NCI-H526 (cell line): ENCODE data around the gene TBPL2.
"Not testable (repeated sequence)": the region's sequence is repeated elsewhere in the genome, so short reads cannot be mapped to it uniquely, and the experiment has no call there.

Source experiments
- DNase-seq, 2 experiments: peaks; one replicate each; lab custom pipeline; 2025; lab: John Stamatoyannopoulos, UW

TBPL2 gene

GRCh38 chr14:55438066-55438683 lies 2.2 kb downstream of the TBPL2 start:
- peak; percentile 43 to 84 for DNase-seq

GRCh38 chr14:55436931-55437330 lies 3.5 kb downstream of the TBPL2 start:
- no peak for DNase-seq

GRCh38 chr14:55436519-55436918 lies 3.9 kb downstream of the TBPL2 start:
- DNase-seq = no peak

GRCh38 chr14:55434805-55435174 lies 5.6 kb downstream of the TBPL2 start:
- DNase-seq = peak in 1 of 2 experiments; percentile 16

- DNase-seq = no peak
Measured at GRCh38 chr14:55433880-55434804, 6.3 kb downstream of the TBPL2 start.

- DNase-seq = no peak
Measured at GRCh38 chr14:55432628-55433027, 7.8 kb downstream of the TBPL2 start.

GRCh38 chr14:55430024-55430690 lies 10.3 kb downstream of the TBPL2 start:
- peak; percentile 59 to 75 for DNase-seq

- DNase-seq = no peak
Measured at GRCh38 chr14:55427439-55427838, 13.0 kb downstream of the TBPL2 start.

GRCh38 chr14:55426891-55427290 lies 13.5 kb downstream of the TBPL2 start:
- no peak for DNase-seq

GRCh38 chr14:55425091-55425490 lies 15.3 kb downstream of the TBPL2 start:
- DNase-seq = no peak

GRCh38 chr14:55423969-55424368 lies 16.4 kb downstream of the TBPL2 start:
- DNase-seq = no peak

- not testable (repeated sequence) for DNase-seq
Measured at GRCh38 chr14:55422338-55422737, 18.1 kb downstream of the TBPL2 start.

- no peak for DNase-seq
Measured at GRCh38 chr14:55419663-55420062, 20.8 kb downstream of the TBPL2 start.

- DNase-seq = no peak
Measured at GRCh38 chr14:55418411-55418810, 22.0 kb downstream of the TBPL2 start.

- DNase-seq = no peak
Measured at GRCh38 chr14:55417955-55418354, 22.5 kb downstream of the TBPL2 start.

- peak in 1 of 2 experiments; percentile 55 for DNase-seq
Measured at GRCh38 chr14:55416866-55417265, 23.6 kb downstream of the TBPL2 start.

GRCh38 chr14:55414551-55414950 lies 25.9 kb downstream of the TBPL2 start:
- no peak for DNase-seq

GRCh38 chr14:55412676-55413075 lies 27.7 kb downstream of the TBPL2 start:
- no peak for DNase-seq

- peak; percentile 71 to 91 for DNase-seq
Measured at GRCh38 chr14:55411426-55412389, 28.7 kb downstream of the TBPL2 start, which contains the start of gene ATG14. TSS of gene ATG14 (minus strand) at chr14:55411830. CDS start at chr14:55411822, 8 bp downstream.

- no peak for DNase-seq
Measured at GRCh38 chr14:55410876-55411275, 29.5 kb downstream of the TBPL2 start.

GRCh38 chr14:55404173-55404854 lies 36.1 kb downstream of the TBPL2 start:
- no peak for DNase-seq
